ENCODE data around the gene ZNF678.

The ZNF678 gene

GRCh38 chr1:227558732-227559262, 4.6 kb upstream of the ZNF678 start:
- TF ChIP-seq FOXP2 (optimal IDR thresholded peaks at IDR 0.05; ENCODE audit: borderline replicate concordance, extremely low read depth, extremely low read length, insufficient read depth): no peak

- TF ChIP-seq POLR2AphosphoS5 (IDR thresholded peaks at IDR 0.05; ENCODE audit: low read depth, low read length): no peak
- TF ChIP-seq TAF1 (IDR thresholded peaks at IDR 0.05; ENCODE audit: borderline replicate concordance, insufficient read depth, low read length): no peak
- TF ChIP-seq, protein P1, sequence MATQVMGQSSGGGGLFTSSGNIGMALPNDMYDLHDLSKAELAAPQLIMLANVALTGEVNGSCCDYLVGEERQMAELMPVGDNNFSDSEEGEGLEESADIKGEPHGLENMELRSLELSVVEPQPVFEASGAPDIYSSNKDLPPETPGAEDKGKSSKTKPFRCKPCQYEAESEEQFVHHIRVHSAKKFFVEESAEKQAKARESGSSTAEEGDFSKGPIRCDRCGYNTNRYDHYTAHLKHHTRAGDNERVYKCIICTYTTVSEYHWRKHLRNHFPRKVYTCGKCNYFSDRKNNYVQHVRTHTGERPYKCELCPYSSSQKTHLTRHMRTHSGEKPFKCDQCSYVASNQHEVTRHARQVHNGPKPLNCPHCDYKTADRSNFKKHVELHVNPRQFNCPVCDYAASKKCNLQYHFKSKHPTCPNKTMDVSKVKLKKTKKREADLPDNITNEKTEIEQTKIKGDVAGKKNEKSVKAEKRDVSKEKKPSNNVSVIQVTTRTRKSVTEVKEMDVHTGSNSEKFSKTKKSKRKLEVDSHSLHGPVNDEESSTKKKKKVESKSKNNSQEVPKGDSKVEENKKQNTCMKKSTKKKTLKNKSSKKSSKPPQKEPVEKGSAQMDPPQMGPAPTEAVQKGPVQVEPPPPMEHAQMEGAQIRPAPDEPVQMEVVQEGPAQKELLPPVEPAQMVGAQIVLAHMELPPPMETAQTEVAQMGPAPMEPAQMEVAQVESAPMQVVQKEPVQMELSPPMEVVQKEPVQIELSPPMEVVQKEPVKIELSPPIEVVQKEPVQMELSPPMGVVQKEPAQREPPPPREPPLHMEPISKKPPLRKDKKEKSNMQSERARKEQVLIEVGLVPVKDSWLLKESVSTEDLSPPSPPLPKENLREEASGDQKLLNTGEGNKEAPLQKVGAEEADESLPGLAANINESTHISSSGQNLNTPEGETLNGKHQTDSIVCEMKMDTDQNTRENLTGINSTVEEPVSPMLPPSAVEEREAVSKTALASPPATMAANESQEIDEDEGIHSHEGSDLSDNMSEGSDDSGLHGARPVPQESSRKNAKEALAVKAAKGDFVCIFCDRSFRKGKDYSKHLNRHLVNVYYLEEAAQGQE (IDR thresholded peaks at IDR 0.05; ENCODE audit: insufficient read depth in 1 of 2, low read depth in 2 of 2, low read length in 2 of 2): no peak
- TF ChIP-seq FOXP2 (optimal IDR thresholded peaks at IDR 0.05; ENCODE audit: borderline replicate concordance, extremely low read depth, extremely low read length, insufficient read depth): no peak
- no peak for TF ChIP-seq SIN3A (IDR thresholded peaks at IDR 0.05; ENCODE audit: borderline replicate concordance, insufficient read depth, low read length)
Observed at GRCh38 chr1:227559499-227559898, 3.9 kb upstream of the ZNF678 start.

- TF ChIP-seq SIN3A (IDR thresholded peaks at IDR 0.05; ENCODE audit: borderline replicate concordance, insufficient read depth, low read length): no peak
Observed at GRCh38 chr1:227559926-227560325, 3.4 kb upstream of the ZNF678 start.

- TF ChIP-seq SIN3A (IDR thresholded peaks at IDR 0.05; ENCODE audit: borderline replicate concordance, insufficient read depth, low read length): no peak
- no peak for TF ChIP-seq FOXP2 (optimal IDR thresholded peaks at IDR 0.05; ENCODE audit: borderline replicate concordance, extremely low read depth, extremely low read length, insufficient read depth)
- TF ChIP-seq TAF1 (IDR thresholded peaks at IDR 0.05; ENCODE audit: borderline replicate concordance, insufficient read depth, low read length): no peak
- TF ChIP-seq POLR2AphosphoS5 (IDR thresholded peaks at IDR 0.05; ENCODE audit: low read depth, low read length): no peak
- TF ChIP-seq, protein P1 (IDR thresholded peaks at IDR 0.05; ENCODE audit: insufficient read depth in 1 of 2, low read depth in 2 of 2, low read length in 2 of 2): no peak
Observed at GRCh38 chr1:227560393-227561173, 2.8 kb upstream of the ZNF678 start.

DNA sequence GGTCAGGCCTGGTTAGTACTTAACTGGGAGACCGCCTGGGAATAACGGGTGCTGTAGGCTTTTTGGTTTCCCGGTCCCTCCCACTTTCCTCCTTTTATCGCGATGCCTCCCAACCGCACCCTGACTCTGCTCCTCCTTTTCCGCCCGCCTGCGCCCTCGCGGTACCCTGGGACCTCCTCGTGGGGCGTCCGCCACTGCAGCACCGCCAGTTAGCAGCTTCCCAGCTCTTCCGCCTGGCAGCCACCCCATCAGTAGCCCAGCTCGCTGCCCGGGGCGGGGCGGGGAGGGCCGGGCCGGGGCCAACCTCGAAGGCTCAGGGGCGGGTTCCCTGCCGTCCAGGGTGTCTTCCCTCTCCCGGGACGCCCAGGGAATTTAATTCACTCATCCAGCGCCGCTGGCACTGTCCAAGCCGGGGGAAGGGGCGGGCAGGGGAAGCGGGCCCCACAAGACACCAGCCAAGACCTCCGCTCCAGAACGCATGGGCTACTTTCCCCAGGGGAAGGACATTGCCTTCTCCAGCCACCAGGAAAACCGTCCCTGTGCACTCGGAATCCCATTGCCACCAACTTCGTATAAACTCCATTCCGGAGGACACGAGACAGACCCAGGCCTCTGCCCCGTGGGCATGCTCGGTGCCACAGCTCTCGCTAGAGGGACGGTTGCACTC, 2.0 kb upstream of the ZNF678 start:
- TF ChIP-seq POLR2AphosphoS5 (IDR thresholded peaks at IDR 0.05; ENCODE audit: low read depth, low read length) (no peak), FOXP2 (optimal IDR thresholded peaks at IDR 0.05; ENCODE audit: borderline replicate concordance, extremely low read depth, extremely low read length, insufficient read depth) (no peak), TAF1 (IDR thresholded peaks at IDR 0.05; ENCODE audit: borderline replicate concordance, insufficient read depth, low read length) (no peak), SIN3A (IDR thresholded peaks at IDR 0.05; ENCODE audit: borderline replicate concordance, insufficient read depth, low read length) (no peak)
- TF ChIP-seq, protein P1 (IDR thresholded peaks at IDR 0.05; ENCODE audit: insufficient read depth in 1 of 2, low read depth in 2 of 2, low read length in 2 of 2): no peak

GRCh38 chr1:227562037-227562436, 1.3 kb upstream of the ZNF678 start:
- TF ChIP-seq, protein P1 (IDR thresholded peaks at IDR 0.05; ENCODE audit: insufficient read depth in 1 of 2, low read depth in 2 of 2, low read length in 2 of 2): no peak
- TF ChIP-seq TAF1 (IDR thresholded peaks at IDR 0.05; ENCODE audit: borderline replicate concordance, insufficient read depth, low read length): no peak
- no peak for TF ChIP-seq SIN3A (IDR thresholded peaks at IDR 0.05; ENCODE audit: borderline replicate concordance, insufficient read depth, low read length)
- no peak for TF ChIP-seq POLR2AphosphoS5 (IDR thresholded peaks at IDR 0.05; ENCODE audit: low read depth, low read length)
- no peak for TF ChIP-seq FOXP2 (optimal IDR thresholded peaks at IDR 0.05; ENCODE audit: borderline replicate concordance, extremely low read depth, extremely low read length, insufficient read depth)

Measured in PFSK-1 (cell line).